T-helper 2 cell treated with Interferon-gamma antibody and Interleukin-4, amounts not matched to agents 5 μg/mL and 100 μg/mL, for 36 hours (primary cell): Measurements from ENCODE around the gene DYNC2H1.
"Not testable (repeated sequence)": the region's sequence is repeated elsewhere in the genome, so short reads cannot be mapped to it uniquely, and the experiment has no call there.

ENCODE experiments used
- DNase-seq: peaks from one replicate; pipeline ENCODE4 v3.0.0; 2021; ENCODE audit warnings: low spot score
- H3K27ac Mint-ChIP-seq: one replicate; pipeline ENCODE4 v1.8.0; 2021; ENCODE audit warnings: mild to moderate bottlenecking, mixed read lengths
- H3K27me3 Mint-ChIP-seq: one replicate; pipeline ENCODE4 v1.8.0; 2021; ENCODE audit warnings: low read depth, mixed read lengths
- H3K36me3 Mint-ChIP-seq: one replicate; pipeline ENCODE4 v1.8.0; 2021; ENCODE audit warnings: low read depth, mixed read lengths
- H3K4me1 Mint-ChIP-seq: one replicate; pipeline ENCODE4 v1.8.0; 2021; ENCODE audit warnings: low read depth, mixed read lengths
- H3K4me3 Mint-ChIP-seq: one replicate; pipeline ENCODE4 v1.8.0; 2022; ENCODE audit warnings: mild to moderate bottlenecking, moderate library complexity, mixed read lengths
- H3K9me3 Mint-ChIP-seq: one replicate; pipeline ENCODE4 v1.8.0; 2021; ENCODE audit warnings: mixed read lengths

The DYNC2H1 gene

DNA sequence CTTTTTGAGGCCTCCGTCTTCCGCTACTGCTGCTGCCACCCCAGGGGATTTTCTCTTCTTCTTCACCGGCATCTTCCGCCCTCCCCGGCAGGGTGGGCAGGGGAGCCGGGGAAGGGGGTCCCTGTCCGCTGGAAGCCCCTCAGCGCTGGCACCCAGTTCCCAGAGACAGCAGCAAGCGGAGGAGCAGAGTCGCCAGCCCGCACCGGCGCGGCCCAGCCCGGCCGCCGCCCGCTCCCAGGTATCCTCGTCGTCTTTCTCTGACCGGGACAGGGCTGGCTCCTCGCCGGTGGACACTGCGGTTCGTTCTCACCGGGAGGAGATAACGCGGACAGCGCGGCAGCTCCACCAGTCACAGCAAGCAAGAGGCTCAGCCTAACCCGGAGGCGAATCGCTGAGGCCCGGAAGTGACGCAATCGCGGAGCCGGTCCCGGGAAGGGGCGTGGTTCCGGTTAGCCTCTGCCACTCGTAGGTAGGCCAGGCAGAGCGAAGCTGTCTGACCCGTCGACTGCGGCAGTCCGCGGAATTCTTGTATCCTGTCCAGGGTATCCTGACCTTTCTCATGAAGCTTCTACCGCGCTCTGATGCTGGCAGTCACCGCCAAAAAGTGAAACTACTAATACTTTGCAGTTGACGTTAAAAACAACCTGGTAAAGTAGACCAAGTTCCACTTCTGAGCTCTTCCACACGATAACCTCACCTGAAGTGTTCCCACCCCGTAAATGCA lies 17.3 kb upstream of the DYNC2H1 start, which contains the start of gene DCUN1D5:
Gene DCUN1D5, minus strand, starts transcription at position 360 of the 724 bp plus-strand sequence. Its CDS starts 288 bp downstream, at position 72.
- H3K27me3 Mint-ChIP-seq = peaks cover 22% of the 10 kb centered on the region
- H3K9me3 Mint-ChIP-seq = peaks cover 10% of the 10 kb centered on the region
- DNase-seq = peak; percentile 94
- H3K27ac Mint-ChIP-seq = peak within 1 kb of the TSS; percentile 92
- peaks cover 28% of the 10 kb centered on the region for H3K4me1 Mint-ChIP-seq
- peaks cover 17% of the 10 kb centered on the region for H3K36me3 Mint-ChIP-seq
- H3K4me3 Mint-ChIP-seq = peak within 1 kb of the TSS; percentile 92

DNA sequence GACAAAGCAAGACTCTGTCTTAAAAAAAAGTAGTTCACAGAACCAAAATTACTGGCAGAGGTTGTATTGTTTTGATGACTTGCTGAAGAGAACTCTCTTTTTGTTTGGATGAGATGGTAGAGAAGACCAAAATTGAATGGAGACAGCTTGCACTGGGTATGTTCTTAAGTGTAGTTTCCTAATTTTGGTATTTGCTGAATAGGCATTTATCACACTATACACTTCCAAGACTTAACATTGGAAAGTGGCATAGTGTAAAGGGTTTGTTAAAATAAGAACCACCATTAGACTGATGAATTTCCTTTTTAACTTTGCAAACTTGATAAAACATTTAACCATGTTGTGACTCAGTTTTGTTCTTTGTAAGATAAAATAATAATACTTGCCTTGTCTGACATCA lies 11.9 kb upstream of the DYNC2H1 start:
- H3K36me3 Mint-ChIP-seq = no peaks in the 10 kb centered on the region
- no peak overlapping the region for H3K4me3 Mint-ChIP-seq
- H3K4me1 Mint-ChIP-seq = peaks cover 13% of the 10 kb centered on the region
- H3K27me3 Mint-ChIP-seq = peaks cover 37% of the 10 kb centered on the region
- DNase-seq = no peak
- H3K9me3 Mint-ChIP-seq = peaks cover 10% of the 10 kb centered on the region
- no peak overlapping the region for H3K27ac Mint-ChIP-seq

DNA sequence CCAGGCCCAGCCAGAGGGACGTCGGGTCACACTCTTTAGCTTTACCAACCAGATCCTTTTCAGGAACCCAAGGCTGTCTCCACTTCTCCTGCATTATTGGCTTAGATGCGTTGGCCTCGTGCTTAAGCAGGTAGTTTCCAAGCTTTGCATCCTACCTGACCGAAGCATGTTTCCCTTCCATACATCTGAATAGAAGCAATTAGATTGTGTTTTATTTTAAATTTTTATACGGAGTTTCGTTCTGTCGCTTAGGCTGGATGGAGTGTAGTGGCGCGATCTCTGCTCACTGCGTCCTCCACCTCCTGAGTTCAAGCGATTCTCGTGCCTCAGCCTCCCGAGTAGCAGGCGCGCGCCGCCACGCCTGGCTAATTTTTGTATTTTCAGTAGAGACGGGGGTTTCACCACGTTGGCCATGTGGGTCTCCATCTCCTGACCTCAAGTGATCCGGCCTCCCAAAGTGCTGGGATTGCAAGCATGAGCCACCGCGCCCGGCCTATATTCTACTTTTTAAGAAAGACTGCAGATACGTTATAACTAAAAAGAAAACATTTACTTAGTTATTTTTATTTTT lies 677 bp downstream of the DYNC2H1 start:
- peaks cover 11% of the 10 kb centered on the region for H3K4me1 Mint-ChIP-seq
- H3K9me3 Mint-ChIP-seq = no peaks in the 10 kb centered on the region
- H3K4me3 Mint-ChIP-seq = peak overlapping the region; percentile 96
- no peak for DNase-seq
- H3K27ac Mint-ChIP-seq = peak overlapping the region; percentile 89
- peaks cover 37% of the 10 kb centered on the region for H3K27me3 Mint-ChIP-seq
- no peaks in the 10 kb centered on the region for H3K36me3 Mint-ChIP-seq

- no peak overlapping the region for H3K4me3 Mint-ChIP-seq
- peaks cover 37% of the 10 kb centered on the region for H3K27me3 Mint-ChIP-seq
- no peak overlapping the region for H3K27ac Mint-ChIP-seq
- DNase-seq = no peak
- H3K4me1 Mint-ChIP-seq = peaks cover 11% of the 10 kb centered on the region
- no peaks in the 10 kb centered on the region for H3K36me3 Mint-ChIP-seq
- H3K9me3 Mint-ChIP-seq = no peaks in the 10 kb centered on the region
Observed at GRCh38 chr11:103110391-103110790, 1.2 kb downstream of the DYNC2H1 start.

- H3K4me3 Mint-ChIP-seq = no peak overlapping the region
- H3K9me3 Mint-ChIP-seq = no peaks in the 10 kb centered on the region
- H3K27ac Mint-ChIP-seq = no peak overlapping the region
Observed at GRCh38 chr11:103111400-103111799, 2.2 kb downstream of the DYNC2H1 start.

GRCh38 chr11:103112364-103112763 lies 3.1 kb downstream of the DYNC2H1 start:
- no peak overlapping the region for H3K4me3 Mint-ChIP-seq
- H3K4me1 Mint-ChIP-seq = peaks cover 11% of the 10 kb centered on the region
- H3K36me3 Mint-ChIP-seq = no peaks in the 10 kb centered on the region
- H3K27ac Mint-ChIP-seq = no peak overlapping the region
- H3K9me3 Mint-ChIP-seq = no peaks in the 10 kb centered on the region
- no peak for DNase-seq
- peaks cover 30% of the 10 kb centered on the region for H3K27me3 Mint-ChIP-seq

More at GRCh38 chr11:103111400-103111799, 2.2 kb downstream of the DYNC2H1 start:
- Mint-ChIP-seq H3K27me3 (peaks cover 30% of the 10 kb centered on the region), H3K36me3 (no peaks in the 10 kb centered on the region), H3K4me1 (peaks cover 11% of the 10 kb centered on the region)
- DNase-seq = no peak

DNA sequence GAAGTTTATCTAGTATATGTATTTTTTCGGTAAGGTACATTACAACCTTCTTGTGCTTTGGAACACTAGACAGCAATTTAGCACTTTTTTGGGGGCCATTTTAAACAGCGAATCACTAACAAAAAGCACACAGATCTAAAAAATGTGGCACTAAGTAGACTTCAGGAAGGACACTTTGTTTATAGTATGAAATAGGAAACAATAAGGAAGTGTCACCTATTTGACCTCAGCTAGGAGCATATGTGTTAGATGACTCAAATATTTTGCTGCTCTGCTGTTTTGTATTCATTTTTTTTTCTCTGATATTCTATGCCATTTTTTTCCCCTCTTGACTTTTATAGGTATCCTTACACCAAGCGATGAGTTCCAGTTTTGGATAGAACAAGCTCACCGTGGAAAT lies 5.6 kb downstream of the DYNC2H1 start:
- Mint-ChIP-seq H3K36me3 (no peaks in the 10 kb centered on the region), H3K4me3 (no peak overlapping the region), H3K4me1 (peaks cover 4% of the 10 kb centered on the region), H3K27ac (no peak overlapping the region), H3K9me3 (no peaks in the 10 kb centered on the region), H3K27me3 (peaks cover 25% of the 10 kb centered on the region)
- no peak for DNase-seq

DNA sequence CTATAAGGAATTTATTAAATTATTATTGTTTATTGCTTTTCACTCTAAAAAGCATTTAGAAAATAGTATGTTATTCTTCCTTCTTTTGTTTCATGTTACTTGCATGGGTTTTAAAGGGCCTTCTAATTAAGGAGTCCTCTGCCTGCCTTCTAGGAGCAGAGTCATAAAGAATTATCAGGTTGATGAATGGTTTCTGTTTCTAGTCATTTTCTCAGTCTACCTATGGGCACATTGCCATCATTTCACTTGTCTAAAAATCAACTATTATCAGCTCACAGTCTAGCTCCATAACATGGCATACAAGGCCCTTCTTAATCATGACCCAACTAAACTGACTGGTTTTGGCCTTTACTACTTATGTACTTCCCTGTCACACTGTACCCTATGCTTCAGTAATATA lies 16.2 kb downstream of the DYNC2H1 start:
- H3K27me3 Mint-ChIP-seq = no peaks in the 10 kb centered on the region

DNA sequence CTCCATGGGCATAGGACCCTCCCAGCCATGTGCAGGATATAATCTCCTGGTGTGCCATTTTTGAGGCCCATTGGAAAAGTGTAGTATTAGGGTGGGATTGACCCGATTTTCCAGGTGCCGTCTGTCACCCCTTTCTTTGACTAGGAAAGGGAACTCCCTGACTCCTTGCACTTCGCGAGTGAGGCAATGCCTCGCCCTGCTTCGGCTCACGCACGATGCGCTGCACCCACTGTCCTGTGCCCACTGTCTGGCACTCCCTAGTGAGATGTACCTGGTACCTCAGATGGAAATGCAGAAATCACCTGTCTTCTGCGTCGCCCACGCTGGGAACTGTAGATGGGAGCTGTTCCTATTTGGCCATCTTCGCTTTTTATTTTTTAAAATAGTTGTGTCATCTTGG lies 32.8 kb downstream of the DYNC2H1 start:
- H3K9me3 Mint-ChIP-seq, H3K4me1 Mint-ChIP-seq, H3K27me3 Mint-ChIP-seq, H3K27ac Mint-ChIP-seq, DNase-seq, H3K4me3 Mint-ChIP-seq, H3K36me3 Mint-ChIP-seq: not testable (repeated sequence)

More for the DNA sequence above, 16.2 kb downstream of the DYNC2H1 start:
- no peaks in the 10 kb centered on the region for H3K9me3 Mint-ChIP-seq
- H3K4me3 Mint-ChIP-seq = no peak overlapping the region
- no peaks in the 10 kb centered on the region for H3K4me1 Mint-ChIP-seq
- no peak overlapping the region for H3K27ac Mint-ChIP-seq
- no peak for DNase-seq
- H3K36me3 Mint-ChIP-seq = no peaks in the 10 kb centered on the region

- no peaks in the 10 kb centered on the region for H3K4me1 Mint-ChIP-seq
- H3K27me3 Mint-ChIP-seq = no peaks in the 10 kb centered on the region
- no peak overlapping the region for H3K27ac Mint-ChIP-seq
- no peaks in the 10 kb centered on the region for H3K9me3 Mint-ChIP-seq
- DNase-seq = no peak
- no peak overlapping the region for H3K4me3 Mint-ChIP-seq
- H3K36me3 Mint-ChIP-seq = no peaks in the 10 kb centered on the region
Observed at GRCh38 chr11:103147627-103148026, 38.4 kb downstream of the DYNC2H1 start.

GRCh38 chr11:103157542-103157941 lies 48.3 kb downstream of the DYNC2H1 start:
- no peaks in the 10 kb centered on the region for H3K27me3 Mint-ChIP-seq
- H3K4me3 Mint-ChIP-seq = no peak overlapping the region
- no peaks in the 10 kb centered on the region for H3K9me3 Mint-ChIP-seq
- H3K27ac Mint-ChIP-seq = no peak overlapping the region
- no peaks in the 10 kb centered on the region for H3K4me1 Mint-ChIP-seq
- H3K36me3 Mint-ChIP-seq = no peaks in the 10 kb centered on the region
- no peak for DNase-seq

GRCh38 chr11:103164093-103164796 lies 55.0 kb downstream of the DYNC2H1 start:
- DNase-seq = no peak
- Mint-ChIP-seq H3K36me3 (no peaks in the 10 kb centered on the region), H3K4me3 (no peak overlapping the region), H3K27me3 (no peaks in the 10 kb centered on the region), H3K27ac (no peak overlapping the region), H3K9me3 (no peaks in the 10 kb centered on the region), H3K4me1 (no peaks in the 10 kb centered on the region)

DNA sequence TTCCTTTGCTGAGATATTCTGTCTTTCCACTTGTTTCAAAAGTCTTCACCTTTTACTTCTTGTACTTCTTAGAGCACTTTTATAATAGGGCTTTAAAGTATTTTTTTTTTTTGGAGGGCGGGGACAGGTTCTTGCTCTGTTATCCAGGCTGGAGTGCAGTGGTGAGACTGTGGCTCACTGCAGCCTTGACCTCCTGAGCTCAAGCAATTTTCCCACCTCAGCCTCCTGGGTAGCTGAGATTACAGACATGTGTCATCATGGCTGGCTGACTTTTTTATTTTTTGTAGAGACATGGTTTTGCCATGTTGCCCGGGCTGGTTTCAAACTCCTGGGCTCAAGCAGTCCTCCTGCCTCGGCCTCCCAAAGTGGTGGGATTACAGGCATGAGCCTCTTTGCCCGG lies 57.9 kb downstream of the DYNC2H1 start:
- H3K27me3 Mint-ChIP-seq = no peaks in the 10 kb centered on the region
- no peak for DNase-seq

DNA sequence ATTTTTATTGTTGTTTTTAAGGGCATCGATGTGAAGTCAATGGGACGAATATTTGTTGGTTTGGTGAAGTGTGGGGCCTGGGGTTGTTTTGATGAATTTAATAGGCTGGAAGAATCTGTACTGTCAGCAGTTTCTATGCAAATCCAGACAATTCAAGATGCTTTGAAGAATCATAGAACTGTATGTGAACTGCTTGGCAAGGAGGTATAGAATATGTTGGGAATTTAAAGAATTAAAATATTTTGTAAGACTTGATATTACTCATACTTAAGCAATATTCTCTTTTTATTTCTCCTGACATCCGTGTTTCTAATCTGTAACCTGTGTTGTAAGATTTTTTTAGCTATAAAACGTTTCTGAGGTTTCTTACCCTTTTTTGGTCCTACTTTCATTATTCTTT lies 61.6 kb downstream of the DYNC2H1 start:
- H3K9me3 Mint-ChIP-seq = no peaks in the 10 kb centered on the region
- no peaks in the 10 kb centered on the region for H3K36me3 Mint-ChIP-seq
- no peak for DNase-seq
- H3K27ac Mint-ChIP-seq = no peak overlapping the region
- H3K4me3 Mint-ChIP-seq = no peak overlapping the region
- no peaks in the 10 kb centered on the region for H3K27me3 Mint-ChIP-seq
- no peaks in the 10 kb centered on the region for H3K4me1 Mint-ChIP-seq

More for the DNA sequence above, 57.9 kb downstream of the DYNC2H1 start:
- no peaks in the 10 kb centered on the region for H3K36me3 Mint-ChIP-seq
- no peak overlapping the region for H3K27ac Mint-ChIP-seq
- H3K4me1 Mint-ChIP-seq = no peaks in the 10 kb centered on the region
- H3K9me3 Mint-ChIP-seq = no peaks in the 10 kb centered on the region
- H3K4me3 Mint-ChIP-seq = no peak overlapping the region
